ENCODE data around the gene HEATR5A. TPM values are rescaled to one million over a fixed set of nuclear protein-coding genes. Genes with fewer than 3 reads are reported as not detected.
"Not testable (repeated sequence)": the region's sequence is repeated elsewhere in the genome, so short reads cannot be mapped to it uniquely, and the experiment has no call there.

The HEATR5A gene
- total RNA-seq, 6 experiments from 2014 or later = 13.2 to 20.8 (median 17.6) TPM

DNA sequence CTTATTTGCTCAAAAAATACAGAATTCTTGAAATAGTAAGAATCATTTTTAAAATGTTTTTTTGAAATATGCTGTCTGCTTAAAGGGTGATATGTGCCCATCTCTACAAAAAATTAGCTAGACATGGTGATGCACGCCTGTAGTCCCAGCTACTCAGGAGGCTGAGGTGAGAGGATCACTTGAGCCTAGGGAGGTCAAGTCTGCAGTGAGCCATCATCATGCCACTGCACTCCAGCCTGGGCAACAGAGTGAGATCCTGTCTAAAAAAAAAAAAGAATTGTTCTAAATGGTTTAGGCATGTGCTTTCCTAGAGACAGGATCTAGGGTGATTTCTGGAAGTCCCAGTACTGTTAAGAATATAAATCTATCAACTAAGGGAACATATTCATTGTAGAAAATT lies 137.2 kb downstream of the HEATR5A start:
- no peak for DNase-seq
- no peak overlapping the region for H3K4me3 ChIP-seq
- intact Hi-C loops (cut with DNase I) = no loop called here
- H3K4me1 ChIP-seq = no peaks in the 10 kb centered on the region
- no peak for ATAC-seq
- 100% methylated on average over 1 of the region's 1 CpG for WGBS (ENCODE audit: insufficient coverage, low coverage, low lambda C conversion rate, missing lambda C conversion rate)
- no peak overlapping the region for H3K27ac ChIP-seq
- H3K27me3 ChIP-seq = no peaks in the 10 kb centered on the region
- TF ChIP-seq, protein P1, sequence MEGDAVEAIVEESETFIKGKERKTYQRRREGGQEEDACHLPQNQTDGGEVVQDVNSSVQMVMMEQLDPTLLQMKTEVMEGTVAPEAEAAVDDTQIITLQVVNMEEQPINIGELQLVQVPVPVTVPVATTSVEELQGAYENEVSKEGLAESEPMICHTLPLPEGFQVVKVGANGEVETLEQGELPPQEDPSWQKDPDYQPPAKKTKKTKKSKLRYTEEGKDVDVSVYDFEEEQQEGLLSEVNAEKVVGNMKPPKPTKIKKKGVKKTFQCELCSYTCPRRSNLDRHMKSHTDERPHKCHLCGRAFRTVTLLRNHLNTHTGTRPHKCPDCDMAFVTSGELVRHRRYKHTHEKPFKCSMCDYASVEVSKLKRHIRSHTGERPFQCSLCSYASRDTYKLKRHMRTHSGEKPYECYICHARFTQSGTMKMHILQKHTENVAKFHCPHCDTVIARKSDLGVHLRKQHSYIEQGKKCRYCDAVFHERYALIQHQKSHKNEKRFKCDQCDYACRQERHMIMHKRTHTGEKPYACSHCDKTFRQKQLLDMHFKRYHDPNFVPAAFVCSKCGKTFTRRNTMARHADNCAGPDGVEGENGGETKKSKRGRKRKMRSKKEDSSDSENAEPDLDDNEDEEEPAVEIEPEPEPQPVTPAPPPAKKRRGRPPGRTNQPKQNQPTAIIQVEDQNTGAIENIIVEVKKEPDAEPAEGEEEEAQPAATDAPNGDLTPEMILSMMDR (IDR thresholded peaks at IDR 0.05) = no peak
- TF ChIP-seq POLR2A (IDR thresholded peaks at IDR 0.05) = no peak
- no peaks in the 10 kb centered on the region for H3K9me3 ChIP-seq
- H3K36me3 ChIP-seq = no peaks in the 10 kb centered on the region

DNA sequence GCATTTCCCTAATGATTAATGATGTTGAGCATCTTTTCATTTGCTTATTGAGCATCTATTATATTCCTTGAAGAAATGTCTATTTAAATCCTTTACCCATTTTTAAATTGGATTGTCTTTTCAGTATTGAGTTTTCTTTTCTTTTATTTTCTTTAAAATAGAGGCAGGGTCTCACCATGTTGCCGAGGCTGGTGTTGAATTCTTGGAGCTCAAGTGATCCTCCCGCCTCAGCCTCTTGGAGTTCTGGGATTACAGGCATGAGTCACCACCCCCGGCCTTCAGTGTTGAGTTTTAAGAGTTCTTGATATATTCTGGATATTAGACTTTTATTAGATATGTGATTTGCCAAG lies 139.5 kb downstream of the HEATR5A start:
- H3K27ac ChIP-seq = no peak overlapping the region
- H3K4me3 ChIP-seq = no peak overlapping the region
- H3K4me1 ChIP-seq = no peaks in the 10 kb centered on the region
- no peak for ATAC-seq
- H3K36me3 ChIP-seq = no peaks in the 10 kb centered on the region
- intact Hi-C loops (cut with DNase I) = no loop called here
- TF ChIP-seq, protein P1 (IDR thresholded peaks at IDR 0.05) = no peak
- no peak for TF ChIP-seq POLR2A (IDR thresholded peaks at IDR 0.05)
- DNase-seq = no peak
- WGBS (ENCODE audit: insufficient coverage, low coverage, low lambda C conversion rate, missing lambda C conversion rate) = 90% methylated on average over 3 of the region's 3 CpGs
- no peaks in the 10 kb centered on the region for H3K9me3 ChIP-seq
- H3K27me3 ChIP-seq = no peaks in the 10 kb centered on the region

DNA sequence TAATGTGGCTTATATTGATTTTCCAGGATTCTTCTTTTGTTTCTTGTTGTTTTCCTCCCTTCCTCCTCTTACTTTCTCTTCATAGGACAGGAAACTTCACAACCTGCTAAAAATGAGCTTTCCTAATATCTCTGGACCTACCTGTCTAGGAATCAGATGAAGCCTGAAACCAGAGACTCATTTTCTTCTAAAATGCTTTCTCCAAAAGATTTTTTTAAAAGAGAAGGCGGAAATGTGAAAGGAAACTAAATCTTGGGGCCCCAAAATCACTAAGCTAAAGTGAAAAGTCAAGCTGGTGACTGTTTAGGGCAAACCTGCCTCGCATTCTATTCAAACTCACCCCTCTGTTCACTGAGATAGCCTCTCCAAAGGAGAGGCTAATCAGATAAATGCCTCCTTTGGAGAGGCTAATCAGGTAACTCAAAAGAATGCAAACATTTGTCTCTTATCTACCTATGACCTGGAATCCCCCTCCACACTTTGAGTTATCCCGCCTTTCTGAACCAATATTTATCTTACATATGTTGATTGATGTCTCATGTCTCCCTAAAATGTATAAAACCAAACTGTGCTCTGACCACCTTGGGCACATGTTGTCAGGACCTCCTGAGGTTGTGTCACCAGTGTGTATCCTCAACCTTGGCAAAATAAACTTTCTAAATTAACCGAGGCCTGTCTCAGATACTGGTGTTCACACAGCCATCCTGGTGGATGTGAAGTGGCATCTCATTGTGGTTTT lies 140.0 kb downstream of the HEATR5A start:
- H3K4me3 ChIP-seq = no peak overlapping the region
- no peaks in the 10 kb centered on the region for H3K4me1 ChIP-seq
- intact Hi-C loops (cut with DNase I) = no loop called here
- H3K27me3 ChIP-seq = no peaks in the 10 kb centered on the region
- H3K36me3 ChIP-seq = no peaks in the 10 kb centered on the region
- no peak for TF ChIP-seq POLR2A (IDR thresholded peaks at IDR 0.05)
- no peak overlapping the region for H3K27ac ChIP-seq
- WGBS (ENCODE audit: insufficient coverage, low coverage, low lambda C conversion rate, missing lambda C conversion rate) = 79% methylated on average over 4 of the region's 4 CpGs
- DNase-seq (no peak), ATAC-seq (no peak)
- H3K9me3 ChIP-seq = no peaks in the 10 kb centered on the region

DNA sequence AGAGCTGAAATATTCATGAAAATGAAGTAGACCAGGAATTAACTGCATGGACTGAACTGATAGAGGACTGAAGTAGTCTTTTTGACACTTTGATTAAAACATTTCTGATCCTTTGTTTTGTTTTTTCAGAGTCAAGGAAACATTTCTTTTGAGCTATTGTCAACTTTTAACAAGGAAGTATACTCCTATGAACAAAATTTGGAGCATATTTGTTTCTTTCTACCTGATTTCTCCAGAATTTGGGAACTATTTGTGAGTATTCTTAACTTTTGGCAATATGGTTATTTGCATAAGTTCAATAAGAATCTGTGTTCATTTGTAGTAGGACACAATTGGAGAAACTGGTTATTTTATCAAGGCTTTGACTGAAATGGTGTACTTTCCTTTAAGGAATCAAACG lies 141.5 kb downstream of the HEATR5A start:
- no peak for ATAC-seq
- no peak overlapping the region for H3K4me3 ChIP-seq
- DNase-seq = no peak
- H3K27me3 ChIP-seq = no peaks in the 10 kb centered on the region
- no peak overlapping the region for H3K27ac ChIP-seq
- intact Hi-C loops (cut with DNase I) = no loop called here
- H3K9me3 ChIP-seq = no peaks in the 10 kb centered on the region
- 73% methylated on average over 1 of the region's 1 CpG for WGBS (ENCODE audit: insufficient coverage, low coverage, low lambda C conversion rate, missing lambda C conversion rate)
- H3K4me1 ChIP-seq = no peaks in the 10 kb centered on the region
- H3K36me3 ChIP-seq = no peaks in the 10 kb centered on the region
- TF ChIP-seq, protein P1 (IDR thresholded peaks at IDR 0.05) = no peak
- TF ChIP-seq POLR2A (IDR thresholded peaks at IDR 0.05) = no peak

DNA sequence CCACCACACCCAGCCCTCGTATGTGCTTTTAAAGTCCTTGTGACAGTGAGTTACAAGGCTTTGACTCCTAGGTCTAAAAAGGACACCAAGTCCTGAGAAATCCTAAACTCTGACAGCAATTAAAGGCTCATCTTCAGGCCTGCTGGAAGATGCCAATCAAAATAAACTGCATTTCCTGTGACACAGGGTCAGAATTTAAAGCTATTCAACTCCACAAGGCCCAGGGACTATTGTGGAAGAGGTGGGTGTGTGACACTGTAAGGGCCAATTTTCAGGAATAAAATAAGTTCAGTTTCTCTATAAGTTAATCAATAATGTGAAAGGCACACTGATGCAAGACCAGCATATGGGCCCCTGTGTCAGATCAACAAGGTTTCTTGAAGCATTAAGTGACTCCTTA lies 143.3 kb downstream of the HEATR5A start:
- no peak for TF ChIP-seq POLR2A (IDR thresholded peaks at IDR 0.05)
- TF ChIP-seq, protein P1 (IDR thresholded peaks at IDR 0.05) = no peak
- no peak overlapping the region for H3K27ac ChIP-seq
- peaks cover 0 to 7% (median 0%) of the 10 kb centered on the region in 4 donors for H3K4me1 ChIP-seq
- no peaks in the 10 kb centered on the region for H3K36me3 ChIP-seq
- H3K27me3 ChIP-seq = no peaks in the 10 kb centered on the region
- intact Hi-C loops (cut with DNase I) = no loop called here
- H3K9me3 ChIP-seq = no peaks in the 10 kb centered on the region
- DNase-seq (no peak), ATAC-seq (no peak)
- no peak overlapping the region for H3K4me3 ChIP-seq
- 71% methylated on average over 1 of the region's 1 CpG for WGBS (ENCODE audit: insufficient coverage, low coverage, low lambda C conversion rate, missing lambda C conversion rate)

DNA sequence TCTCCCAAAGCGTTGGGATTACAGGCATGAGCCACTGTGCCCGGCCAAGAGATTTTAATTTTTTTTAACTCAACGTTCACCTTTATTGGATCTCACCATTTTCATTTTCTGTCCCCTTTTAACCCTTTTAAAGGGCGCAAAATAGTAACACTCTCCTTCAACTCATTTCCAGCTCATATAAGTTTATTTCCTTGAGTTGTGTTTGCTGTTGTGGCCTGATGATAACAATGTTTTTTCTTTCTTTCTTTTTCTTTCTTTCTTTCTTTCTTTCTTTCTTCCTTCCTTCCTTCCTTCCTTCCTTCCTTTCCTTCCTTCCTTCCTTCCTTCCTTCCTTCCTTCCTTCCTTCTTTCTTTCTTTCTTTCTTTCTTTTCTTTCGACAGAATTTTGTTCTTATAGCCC lies 143.9 kb downstream of the HEATR5A start:
- ATAC-seq; intact Hi-C loops (cut with DNase I); H3K4me1 ChIP-seq; DNase-seq; H3K36me3 ChIP-seq; H3K4me3 ChIP-seq; H3K27ac ChIP-seq; H3K27me3 ChIP-seq; H3K9me3 ChIP-seq: not testable (repeated sequence)
- WGBS (ENCODE audit: insufficient coverage, low coverage, low lambda C conversion rate, missing lambda C conversion rate) = 74% methylated on average over 5 of the region's 5 CpGs

Data from right lobe of liver (tissue), 6 donors.